Liver (tissue), 3 donors: ENCODE data around the gene PTGER2.

Source experiments
- CTCF ChIP-seq: fragments of 150-350 bp; IDR thresholded peaks from 2 replicates; pipeline ENCODE4 v1.5.1; 2017; ENCODE audit warnings: improper control_type of control experiment, low read depth, low read length; ENCODE audit not compliant: missing input control
- EGR1 ChIP-seq, 2 donors: IDR thresholded peaks; 2 replicates each; pipeline ENCODE4 v1.6.1; 2016 to 2018; ENCODE audit warnings: antibody characterized with exemption in 2 of 2, low read depth in 2 of 2
- NR2F2 ChIP-seq: IDR thresholded peaks from 2 replicates; pipeline ENCODE4 v1.6.1; 2016; ENCODE audit warnings: antibody characterized with exemption
- RAD21 ChIP-seq, 2 donors: IDR thresholded peaks; 2 replicates each; pipeline ENCODE4 v1.6.1; 2016; ENCODE audit warnings: antibody characterized with exemption in 2 of 2, mild to moderate bottlenecking in 2 of 2
- REST ChIP-seq: IDR thresholded peaks from 2 replicates; pipeline ENCODE4 v1.6.1; 2016; ENCODE audit warnings: antibody characterized with exemption, mild to moderate bottlenecking
- SP1 ChIP-seq: IDR thresholded peaks from 2 replicates; pipeline ENCODE4 v1.6.1; 2018; ENCODE audit warnings: antibody characterized with exemption, mild to moderate bottlenecking
- TAF1 ChIP-seq: conservative IDR thresholded peaks from 2 replicates; pipeline ENCODE4 v1.6.1; 2016; ENCODE audit warnings: antibody characterized with exemption, mild to moderate bottlenecking
- ZBTB33 ChIP-seq: IDR thresholded peaks from 2 replicates; pipeline ENCODE4 v1.6.1; 2016; ENCODE audit warnings: antibody characterized with exemption
- TF ChIP-seq, protein P1 (sequence below): IDR thresholded peaks from 2 replicates; pipeline ENCODE4 v1.6.1; 2016; ENCODE audit warnings: antibody characterized with exemption
- donor health status: healthy.
- donor health status: healthy.

- TF ChIP-seq CTCF, result no peak
- no peak for TF ChIP-seq EGR1 (IDR thresholded peaks at IDR 0.05; ENCODE audit: low read depth in 2 of 2)
- no peak for TF ChIP-seq REST
- no peak for TF ChIP-seq SP1
- no peak for TF ChIP-seq NR2F2
- no peak for TF ChIP-seq TAF1
- TF ChIP-seq, protein P1, sequence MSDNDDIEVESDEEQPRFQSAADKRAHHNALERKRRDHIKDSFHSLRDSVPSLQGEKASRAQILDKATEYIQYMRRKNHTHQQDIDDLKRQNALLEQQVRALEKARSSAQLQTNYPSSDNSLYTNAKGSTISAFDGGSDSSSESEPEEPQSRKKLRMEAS, result no peak
- TF ChIP-seq ZBTB33, result no peak
- TF ChIP-seq RAD21 (IDR thresholded peaks at IDR 0.05), result no peak
Observed at GRCh38 chr14:52286661-52287649, 27.2 kb upstream of the PTGER2 start.
